ENCODE results near the gene FBLN5.
"Not testable (repeated sequence)": the region's sequence is repeated elsewhere in the genome, so short reads cannot be mapped to it uniquely, and the experiment has no call there.

FBLN5 gene

DNA sequence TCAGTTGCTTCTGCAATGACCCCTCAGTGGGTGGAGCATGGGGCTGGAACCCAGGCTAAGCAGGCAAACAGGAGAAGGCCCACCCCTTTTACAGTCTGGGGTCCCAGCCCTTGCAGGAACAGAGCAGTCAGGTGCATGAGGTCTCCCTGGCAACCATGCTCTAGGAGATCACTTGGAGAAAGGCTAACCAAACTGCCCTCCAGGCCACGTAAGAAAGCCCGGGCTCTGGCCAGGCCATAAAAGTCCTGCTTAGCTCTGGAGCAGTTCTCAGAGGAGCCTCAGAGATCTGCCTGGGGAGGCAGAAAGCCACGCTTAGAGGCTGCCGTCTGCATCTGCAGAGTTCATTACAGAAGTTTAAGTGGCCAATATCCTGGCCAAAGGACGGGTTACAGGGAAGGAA is 65.1 kb downstream of the FBLN5 start:
- no peak for DNase-seq

GRCh38 chr14:91879196-91879595 is 68.3 kb downstream of the FBLN5 start:
- no peak for DNase-seq

DNA sequence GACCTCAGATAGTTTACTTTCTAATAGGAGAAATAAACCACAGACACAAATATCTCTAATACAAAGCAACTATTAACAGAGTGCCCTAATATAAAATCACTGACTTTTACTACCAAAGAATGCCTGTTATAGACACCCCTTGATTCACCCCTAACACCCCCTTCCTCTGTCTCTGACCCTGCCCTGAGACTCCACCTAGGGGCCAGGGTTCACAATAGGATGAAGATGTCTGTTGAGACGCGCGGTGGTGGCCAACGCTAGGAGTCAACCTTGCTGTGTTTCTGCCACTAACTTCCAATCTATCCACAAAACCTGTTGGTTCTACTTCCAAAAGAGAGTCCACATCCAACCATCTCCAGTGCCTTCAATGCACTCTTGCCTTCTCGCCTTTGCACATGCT is 69.2 kb downstream of the FBLN5 start:
- no peak for DNase-seq

DNA sequence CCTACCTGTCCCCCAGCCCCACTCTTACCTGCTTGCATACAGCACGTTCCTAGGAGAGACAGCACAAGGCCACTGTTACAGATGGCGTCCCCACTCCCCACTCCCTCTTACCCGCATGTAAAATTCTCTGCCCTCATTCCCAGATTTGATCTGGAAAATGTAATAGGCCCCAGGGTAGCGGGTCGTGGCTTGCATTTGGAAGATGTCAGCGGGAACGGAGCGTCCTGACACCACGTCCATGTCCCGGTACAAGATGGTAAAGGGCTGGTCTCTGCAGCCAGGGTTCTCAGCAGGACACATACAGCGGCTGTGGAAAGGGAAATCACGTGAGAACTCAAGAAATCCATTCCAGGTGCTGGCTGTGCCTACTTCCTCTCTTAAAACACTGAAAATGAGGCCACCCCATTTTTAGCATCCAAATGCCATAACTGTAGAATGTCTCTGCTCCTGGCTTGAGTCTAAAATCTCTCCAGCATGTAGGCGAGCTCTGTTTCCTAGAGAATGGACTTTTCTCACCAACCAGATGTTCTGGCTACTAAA is 70.0 kb downstream of the FBLN5 start:
- no peak for DNase-seq

GRCh38 chr14:91876492-91876891 is 71.0 kb downstream of the FBLN5 start:
- no peak for DNase-seq

DNA sequence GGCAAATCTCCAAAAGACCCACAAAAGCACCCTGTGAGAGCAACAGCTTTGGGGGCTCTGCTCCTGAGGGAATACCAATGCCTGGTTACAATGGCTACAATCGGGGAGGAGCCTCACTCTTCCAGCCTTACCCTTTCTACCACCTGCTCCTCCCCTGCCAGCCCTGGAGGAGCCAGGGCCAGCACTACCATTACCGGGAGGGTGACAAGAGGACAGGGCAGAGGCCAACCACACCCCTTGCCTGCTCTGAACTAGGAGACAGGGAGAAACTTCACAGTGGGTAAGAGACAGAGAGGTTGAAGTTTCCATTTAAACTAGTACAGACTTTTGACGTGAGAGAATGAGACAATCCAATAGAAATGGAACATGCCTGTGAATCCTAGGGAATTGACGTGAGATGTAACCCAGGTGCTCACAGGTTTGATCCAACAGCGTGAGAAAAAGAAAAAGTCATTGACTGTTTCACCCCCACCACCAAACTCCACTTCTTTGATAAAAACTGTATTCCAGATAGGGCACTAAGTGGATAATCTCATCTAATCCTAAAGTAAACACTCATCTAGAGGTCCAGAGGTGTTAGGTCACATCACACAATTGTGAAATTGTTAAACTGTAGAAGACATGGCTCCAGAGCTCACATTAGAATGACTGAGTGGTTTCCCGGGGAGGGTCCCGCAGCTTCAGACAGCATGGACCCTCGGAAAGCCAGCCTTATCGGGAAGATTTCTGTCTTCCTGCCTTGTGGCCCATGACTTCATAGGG is 71.8 kb downstream of the FBLN5 start:
- no peak for DNase-seq

- no peak for DNase-seq
Measured at GRCh38 chr14:91873471-91874415, 73.8 kb downstream of the FBLN5 start.

GRCh38 chr14:91872517-91873470 is 74.7 kb downstream of the FBLN5 start:
- no peak for DNase-seq

GRCh38 chr14:91872011-91872501 is 75.4 kb downstream of the FBLN5 start:
- DNase-seq: no peak

DNA sequence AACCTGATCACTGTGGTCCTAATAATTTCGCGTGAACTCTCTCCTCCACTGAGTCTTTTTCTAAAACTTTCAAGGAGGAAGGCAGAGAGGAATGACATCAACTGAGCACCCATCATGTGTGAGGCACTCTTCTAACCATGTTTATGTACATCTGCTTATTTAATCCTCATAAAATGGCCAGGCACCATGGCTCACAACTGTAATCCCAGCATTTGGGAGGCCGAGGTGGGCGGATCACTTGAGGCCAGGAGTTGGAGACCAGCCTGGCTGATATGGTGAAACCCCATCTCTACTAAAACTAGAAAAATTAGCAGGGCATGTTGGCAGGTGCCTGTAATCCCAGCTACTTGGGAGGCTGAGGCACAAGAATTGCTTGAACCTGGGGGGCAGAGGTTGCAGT is 76.1 kb downstream of the FBLN5 start:
- DNase-seq: not testable (repeated sequence)

DNA sequence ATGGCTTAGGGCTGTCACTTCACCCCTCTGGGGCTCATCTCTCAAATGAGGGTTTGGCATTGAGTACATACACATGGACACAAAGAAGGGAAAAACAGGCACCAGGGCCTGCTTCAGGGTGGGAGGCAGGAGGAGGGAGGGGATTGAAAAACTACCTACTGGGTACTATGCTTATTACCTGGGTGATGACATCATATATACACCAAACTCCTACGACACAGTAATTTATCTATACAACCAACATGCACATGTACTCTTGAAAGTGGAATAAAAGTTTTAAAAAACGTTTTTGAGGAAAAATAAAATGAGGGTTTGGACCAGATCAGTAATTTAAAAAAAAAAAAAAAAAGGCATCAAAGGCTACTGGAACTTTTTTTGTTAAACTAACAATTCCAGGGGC is 76.6 kb downstream of the FBLN5 start:
- no peak for DNase-seq

DNA sequence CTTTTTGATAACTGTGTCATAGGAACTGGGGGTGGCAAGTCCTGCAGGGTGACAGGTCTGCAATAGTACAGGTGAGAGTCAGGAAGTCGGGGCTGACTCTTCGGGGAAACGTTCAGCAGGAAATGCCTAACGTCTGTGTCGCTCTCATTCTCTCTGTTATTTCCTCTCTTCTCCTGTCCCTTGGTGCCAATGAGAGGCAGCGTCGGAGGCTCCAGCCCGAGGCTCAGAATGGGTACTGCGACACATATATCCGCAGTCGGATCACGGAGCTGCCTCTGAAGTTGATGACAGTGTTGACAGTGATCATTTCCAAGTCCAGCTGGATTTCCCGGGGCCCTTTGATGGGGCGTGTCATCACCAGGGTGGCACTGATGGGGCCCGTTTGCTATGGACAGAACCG is 77.5 kb downstream of the FBLN5 start:
- no peak for DNase-seq

DNA sequence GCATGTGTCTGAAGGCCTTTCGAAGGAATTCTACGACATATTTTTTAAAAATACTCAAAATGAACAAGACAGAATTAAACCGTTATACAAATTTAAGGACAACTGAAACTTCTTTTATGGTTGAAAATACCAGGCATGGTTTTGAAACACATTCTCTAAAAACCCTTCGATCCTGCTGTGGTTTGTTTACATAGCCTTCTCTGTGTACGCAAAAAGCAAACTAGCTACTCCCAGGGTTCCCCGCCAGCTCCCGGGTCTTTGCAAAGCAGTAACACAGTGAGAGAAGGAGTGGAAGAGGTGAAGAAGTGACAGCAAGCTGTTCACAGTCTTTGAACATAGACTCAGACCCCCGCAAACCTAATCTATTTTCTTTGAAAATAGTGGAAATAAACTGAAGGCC is 77.9 kb downstream of the FBLN5 start:
- DNase-seq: no peak

GRCh38 chr14:91867316-91867988 is 80.0 kb downstream of the FBLN5 start, which contains the start of gene TC2N:
Gene TC2N (minus strand): TSS chr14:91867536. CDS start chr14:91813769, 53,767 bp downstream.
- DNase-seq: no peak

DNA sequence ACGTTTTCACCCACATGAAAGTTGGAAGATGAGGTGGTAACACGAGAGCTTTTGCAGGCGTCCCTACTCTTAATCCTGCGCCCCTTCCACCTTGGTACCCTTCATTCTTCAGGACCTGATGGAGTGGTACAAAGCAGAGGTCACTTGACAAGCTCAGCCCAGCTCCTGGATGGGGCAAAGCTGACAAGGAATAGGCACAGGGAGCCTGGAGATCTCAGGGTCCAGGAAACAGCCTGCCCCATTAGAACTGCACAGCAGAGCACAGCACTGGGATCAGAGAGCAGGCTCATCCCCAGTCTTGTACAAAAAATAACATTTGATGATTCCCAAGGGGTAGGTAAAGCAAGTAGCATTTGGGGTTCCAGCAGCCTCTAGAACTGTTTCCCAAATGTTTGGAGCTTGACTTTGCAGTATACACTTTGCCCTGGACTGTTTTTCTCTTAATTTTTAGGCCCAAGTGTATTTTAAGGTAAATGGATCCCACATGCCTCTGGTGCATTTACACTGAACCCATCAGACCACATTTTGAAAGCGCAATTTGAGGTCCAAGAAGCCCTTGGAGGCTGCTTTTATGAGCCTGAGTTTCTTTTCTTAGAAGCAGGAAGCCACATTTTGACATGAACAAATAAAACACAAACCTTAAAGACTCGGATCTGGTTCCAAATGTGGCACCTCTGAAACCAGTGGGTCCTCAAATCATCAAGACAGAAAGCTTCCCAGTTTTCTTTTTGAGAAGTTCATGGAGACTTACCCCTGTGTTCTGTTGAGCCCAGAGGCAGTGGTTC is 80.8 kb downstream of the FBLN5 start:
- no peak for DNase-seq

- DNase-seq: no peak
Measured at GRCh38 chr14:91866061-91866460, 81.4 kb downstream of the FBLN5 start.

GRCh38 chr14:91862417-91862816 is 85.1 kb downstream of the FBLN5 start:
- DNase-seq: no peak

DNA sequence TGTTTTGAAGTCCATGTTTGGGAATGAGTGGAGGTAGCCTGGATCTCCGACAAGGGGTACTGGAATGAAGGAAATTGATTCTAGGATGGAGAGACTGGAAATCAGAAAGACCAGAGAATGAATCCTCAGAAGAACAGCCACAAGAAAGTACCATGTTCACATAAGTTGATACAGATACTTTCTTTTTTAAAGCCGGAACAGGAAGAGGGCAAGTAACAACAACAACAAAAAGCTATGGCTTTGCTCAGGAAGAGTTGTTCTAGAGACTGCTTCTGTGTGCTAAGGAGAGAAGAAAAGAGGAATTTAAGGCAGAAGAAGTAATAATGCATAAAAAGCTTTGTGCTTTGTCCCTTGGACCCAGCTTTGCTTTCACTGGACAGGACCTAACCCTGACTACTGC is 86.4 kb downstream of the FBLN5 start:
- DNase-seq: no peak

GRCh38 chr14:91860238-91860637 is 87.3 kb downstream of the FBLN5 start:
- DNase-seq: no peak

DNA sequence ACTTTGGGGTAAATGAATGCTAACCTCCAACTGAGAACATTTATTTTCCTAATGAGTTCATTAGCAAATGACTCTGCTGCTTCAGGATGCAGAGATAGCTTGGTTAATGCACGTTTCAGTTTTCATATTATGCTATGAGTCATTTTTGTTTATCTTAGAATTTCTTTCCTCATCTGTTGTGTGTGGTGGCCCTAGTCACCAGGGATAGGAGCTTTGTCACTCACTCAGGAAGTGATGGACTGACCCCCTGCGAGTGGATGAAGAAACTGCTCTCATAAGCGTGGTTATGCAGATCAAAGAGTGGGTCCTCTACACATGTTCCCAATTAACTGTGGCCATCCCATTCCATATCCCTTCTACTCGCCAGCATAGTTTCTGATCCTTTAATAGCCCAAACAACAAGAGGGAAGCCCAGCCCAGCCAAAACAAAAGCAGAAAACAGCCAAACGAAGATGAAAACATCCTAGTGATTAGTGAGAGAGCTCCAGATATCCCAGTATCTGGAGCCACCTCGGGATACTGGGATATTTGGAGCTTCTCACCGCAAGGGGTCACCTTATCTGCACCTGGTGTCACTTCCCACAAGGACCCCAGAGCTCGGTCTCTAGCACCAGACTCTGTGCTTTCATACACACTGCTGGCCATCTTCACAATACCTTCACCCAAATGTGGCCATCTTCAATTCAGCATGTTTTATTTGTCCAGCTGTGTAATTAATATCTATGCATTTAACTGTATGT is 88.8 kb downstream of the FBLN5 start:
- DNase-seq: no peak
